Left forelimb (tissue), 1 donor: ENCODE measurements around the gene PIAS3.
A peak's percentile ranks its signal among the peaks of the same experiment; 100 is the strongest.
"Not testable (repeated sequence)": the region's sequence is repeated elsewhere in the genome, so short reads cannot be mapped to it uniquely, and the experiment has no call there.

Source experiments
- DNase-seq: peaks from one replicate; pipeline ENCODE4 v3.0.0-alpha.2; 2018; ENCODE audit warnings: low spot score

Gene PIAS3

GRCh38 chr1:145874646-145875045 lies 15.8 kb upstream of the PIAS3 start:
- DNase-seq: no peak

GRCh38 chr1:145871994-145872924 lies 13.4 kb upstream of the PIAS3 start:
- DNase-seq: peak; percentile 82

GRCh38 chr1:145868232-145868631 lies 9.4 kb upstream of the PIAS3 start:
- no peak for DNase-seq

- DNase-seq: peak; percentile 84
These were observed 4.6 kb upstream of the PIAS3 start for GRCh38 chr1:145863282-145864018.

GRCh38 chr1:145859491-145860023 lies 676 bp upstream of the PIAS3 start:
- DNase-seq: peak; percentile 94

GRCh38 chr1:145858238-145858900 lies 512 bp downstream of the PIAS3 start:
- no peak for DNase-seq

- no peak for DNase-seq
These were observed 1.7 kb downstream of the PIAS3 start for GRCh38 chr1:145857170-145857569.

GRCh38 chr1:145855426-145855948 lies 3.4 kb downstream of the PIAS3 start:
- DNase-seq: no peak

GRCh38 chr1:145849356-145850160 lies 9.3 kb downstream of the PIAS3 start:
- DNase-seq: no peak

- DNase-seq: no peak
These were observed 11.1 kb downstream of the PIAS3 start for GRCh38 chr1:145847827-145848226.

- DNase-seq: peak; percentile 73
These were observed 12.7 kb downstream of the PIAS3 start for GRCh38 chr1:145846201-145846612.

GRCh38 chr1:145845514-145846161 lies 13.2 kb downstream of the PIAS3 start, which contains the start of gene NUDT17:
TSS of gene NUDT17 (plus strand) at chr1:145845630. CDS start at chr1:145845641, 11 bp downstream.
- DNase-seq: peak; percentile 88

- no peak for DNase-seq
These were observed 13.8 kb downstream of the PIAS3 start for GRCh38 chr1:145845144-145845513.

GRCh38 chr1:145843031-145843430 lies 15.8 kb downstream of the PIAS3 start:
- no peak for DNase-seq

GRCh38 chr1:145837656-145838055 lies 21.2 kb downstream of the PIAS3 start:
- no peak for DNase-seq

- not testable (repeated sequence) for DNase-seq
These were observed 28.1 kb downstream of the PIAS3 start for GRCh38 chr1:145830810-145831209.

GRCh38 chr1:145828367-145829026 lies 30.4 kb downstream of the PIAS3 start:
- DNase-seq: no peak

- DNase-seq: no peak
These were observed 30.9 kb downstream of the PIAS3 start for GRCh38 chr1:145827966-145828365.

- no peak for DNase-seq
These were observed 32.9 kb downstream of the PIAS3 start for GRCh38 chr1:145826030-145826429.

GRCh38 chr1:145824499-145824842 lies 34.4 kb downstream of the PIAS3 start:
- no peak for DNase-seq
